K562 (cell line): ENCODE measurements around the gene CD300LB. TPM values are rescaled to one million over a fixed set of nuclear protein-coding genes. Genes with fewer than 3 reads are reported as not detected.

ENCODE experiments used
- ATAC-seq: fragments of 200-7000 bp; cut with Tn5 transposase; 3 replicates; pipeline ENCODE4 v1.9.1; 2020; ENCODE audit warnings: moderate library complexity
- BruUV-seq: library from RNA; stranded (reverse); fragments of 400-500 nt; replicated peaks from 2 replicates; lab custom pipeline; 2021; lab: Mats Ljungman, UMichigan
- CTCF ChIA-PET: fragments of 300-600 bp; formaldehyde crosslinking; extraction: SDS; loops from one replicate; lab custom pipeline; 2021; ENCODE audit warnings: low intra/inter-chr PET ratio; lab: Yijun Ruan, JAX
- POLR2A ChIA-PET: fragments of 300-600, 350-650 bp; sonication (Branson Sonifier 250); formaldehyde crosslinking; extraction: SDS; loops from one replicate; lab custom pipeline; 2021; ENCODE audit warnings: antibody characterized with exemption, inconsistent platforms; lab: Yijun Ruan, JAX
- DNase-seq, 4 experiments: peaks; one replicate each; pipeline versions ENCODE4 v3.0.0 to v3.0.0-alpha.2; 2011 to 2018; ENCODE audit warnings: low spot score in 3 of 4, mixed read lengths in 3 of 4; ENCODE audit errors: extremely low read depth in 1 of 4
- FAIRE-seq: peaks from 2 replicates; lab custom pipeline; 2011; peaks lifted over from hg19 to GRCh38; lab: Jason Lieb, UNC
- H2AFZ ChIP-seq: 2 replicates; pipeline ENCODE4 v1.6.0; 2011; ENCODE audit warnings: low read depth, low read length, control low read depth, inconsistent platforms
- H3K27ac ChIP-seq: fragments of 200-600 bp; 3 replicates; pipeline ENCODE4 v1.8.0; 2011; ENCODE audit warnings: low read depth, mild to moderate bottlenecking, control low read depth, inconsistent platforms, low read length, moderate library complexity, mixed read lengths; ENCODE audit errors: extremely low read depth
- H3K27me3 ChIP-seq, 2 experiments: fragments of 300-600 bp in 1 of 2; 2 replicates in 1 of 2; 3 replicates in 1 of 2; pipeline versions ENCODE4 v1.6.0 to v1.8.0; 2011; ENCODE audit warnings: inconsistent platforms in 2 of 2, low read length in 2 of 2, mild to moderate bottlenecking in 1 of 2, mixed read lengths in 1 of 2, moderate library complexity in 1 of 2; ENCODE audit not compliant: control insufficient read depth in 2 of 2, insufficient read depth in 2 of 2
- H3K36me3 ChIP-seq: fragments of 300-600 bp; 3 replicates; pipeline ENCODE4 v1.8.0; 2011; ENCODE audit warnings: mild to moderate bottlenecking, low read length, inconsistent platforms; ENCODE audit not compliant: control insufficient read depth, insufficient read depth
- H3K4me1 ChIP-seq, 2 experiments: fragments of 200-600 bp in 1 of 2; replicated peaks in 1 of 2; 2 replicates in 1 of 2; 3 replicates in 1 of 2; pipeline versions ENCODE4 v1.5.1 to v1.8.0; 2011; ENCODE audit warnings: inconsistent platforms in 2 of 2, low read length in 2 of 2, mild to moderate bottlenecking in 1 of 2, mixed read lengths in 1 of 2, moderate library complexity in 1 of 2; ENCODE audit not compliant: control insufficient read depth in 2 of 2, insufficient read depth in 2 of 2
- H3K4me2 ChIP-seq: 2 replicates; pipeline ENCODE4 v1.6.1; 2011; ENCODE audit warnings: low read length, control low read depth, inconsistent platforms, mixed read lengths; ENCODE audit not compliant: insufficient read depth
- H3K4me3 ChIP-seq: fragments of 200-600 bp; sonication (generic), shearing (Covaris generic); 2 replicates; pipeline ENCODE4 v1.5.1; 2016; ENCODE audit warnings: control low read depth, inconsistent platforms
- H3K79me2 ChIP-seq: fragments of 200-600 bp; 3 replicates; pipeline ENCODE4 v1.8.0; 2011; ENCODE audit warnings: low read length, inconsistent platforms; ENCODE audit not compliant: control insufficient read depth, insufficient read depth
- H3K9ac ChIP-seq, 2 experiments: 2 replicates each; pipeline versions ENCODE4 v1.6.0 to v1.6.1; 2011; ENCODE audit warnings: low read depth in 2 of 2, low read length in 2 of 2, control low read depth in 1 of 2, inconsistent platforms in 1 of 2, mild to moderate bottlenecking in 1 of 2, mixed read lengths in 1 of 2; ENCODE audit not compliant: insufficient read depth in 1 of 2
- H3K9me1 ChIP-seq: one replicate; pipeline ENCODE4 v1.6.0; 2011; ENCODE audit warnings: inconsistent platforms, mild to moderate bottlenecking, low read length, moderate library complexity; ENCODE audit not compliant: control insufficient read depth, insufficient read depth
- H3K9me3 ChIP-seq: replicated peaks from 2 replicates; pipeline ENCODE4 v1.5.1; 2011; ENCODE audit warnings: low read depth, low read length, inconsistent platforms; ENCODE audit not compliant: control insufficient read depth, insufficient read depth
- H4K20me1 ChIP-seq: replicated peaks from 2 replicates; pipeline ENCODE4 v1.6.1; 2011; ENCODE audit warnings: low read length, inconsistent platforms, mixed read lengths; ENCODE audit not compliant: control insufficient read depth, insufficient read depth
- CBFB ChIP-seq: sonication (generic); formaldehyde crosslinking; IDR thresholded peaks from 2 replicates; pipeline ENCODE4 v1.4.0; 2020; ENCODE audit warnings: mild to moderate bottlenecking, missing genetic modification reagents
- CCAR2 ChIP-seq: fragments of 200-400 bp; formaldehyde crosslinking; IDR thresholded peaks from 2 replicates; pipeline ENCODE4 v1.6.1; 2017; ENCODE audit warnings: mild to moderate bottlenecking, low read depth, low read length
- NR2C1 ChIP-seq, 2 experiments: fragments of 450-650 bp; IDR thresholded peaks; 2 replicates each; pipeline ENCODE4 v1.6.1; 2017; ENCODE audit warnings: mild to moderate bottlenecking in 2 of 2, antibody characterized with exemption in 1 of 2, inconsistent platforms in 1 of 2, missing compliant biosample characterization in 1 of 2, missing genetic modification characterization in 1 of 2
- TEAD1 ChIP-seq, 2 experiments: fragments of 450-650 bp in 1 of 2; sonication (generic) in 1 of 2; formaldehyde crosslinking; IDR thresholded peaks; 2 replicates each; pipeline versions ENCODE4 v1.4.0 to v1.8.0; 2020 to 2022; ENCODE audit warnings: mild to moderate bottlenecking in 2 of 2, missing genetic modification reagents in 1 of 2
- ZSCAN32 ChIP-seq: fragments of 450-650 bp; formaldehyde crosslinking; IDR thresholded peaks from 2 replicates; pipeline ENCODE4 v1.4.0; 2020; ENCODE audit warnings: mild to moderate bottlenecking, moderate library complexity
- WGBS: fragments of 100-300 bp; shearing (Covaris generic); methylation state at CpG from one replicate; pipeline ENCODE4 v1.1.6; 2016; ENCODE audit warnings: low coverage, mixed read lengths; ENCODE audit not compliant: insufficient coverage; ENCODE audit errors: missing lambda C conversion rate; 5-methylcytosine and 5-hydroxymethylcytosine counted together
- in situ Hi-C: fragments of 300-500 bp; cut with MboI; formaldehyde crosslinking; loops from 4 replicates; pipeline ENCODE4 v1.15.0; 2018; ENCODE audit warnings: inconsistent platforms, mixed read lengths
- intact Hi-C: fragments of 100-400 bp; cut with micrococcal nuclease; formaldehyde crosslinking; loops from 2 replicates; pipeline ENCODE4 v1.14.2; 2022
- polyA plus RNA-seq, 8 experiments: library from polyadenylated mRNA; depleted of rRNA in 4 of 8; stranded (reverse) in 5 of 8; unstranded in 3 of 8; fragments of >200 nt; fragmentation: Nextera tagmentation in 2 of 8; fragmentation: Illumina TruSeq in 1 of 8; extraction: Ambion mirVana in 2 of 8; extraction: Trizol in 1 of 8; gene quantifications; 2 replicates each; pipeline versions ENCODE4 v1.2.1 to v1.2.3, GENCODE V29; 2011 to 2014; ENCODE audit warnings: inconsistent platforms in 1 of 8, missing spikeins in 1 of 8
- total RNA-seq, 7 experiments: library from RNA; depleted of rRNA in 6 of 7; stranded (reverse); fragments of >200 nt in 6 of 7; fragmentation: Illumina TruSeq in 2 of 7; extraction: Trizol in 2 of 7; gene quantifications; 2 replicates each; pipeline versions ENCODE4 v1.2.1 to v1.2.3, GENCODE V29; 2011 to 2021; ENCODE audit warnings: low replicate concordance in 1 of 7
- TF ChIP-seq, protein P1 (sequence below): sonication (generic); formaldehyde crosslinking; IDR thresholded peaks from 2 replicates; pipeline ENCODE4 v1.8.0; 2022; ENCODE audit warnings: mild to moderate bottlenecking, missing genetic modification reagents, borderline replicate concordance

The CD300LB gene
- total and polyA plus RNA-seq, 9 of the 15 experiments (the other 6 are each of a cell fraction or from before 2014, with no cell fraction given), result not detected

DNA sequence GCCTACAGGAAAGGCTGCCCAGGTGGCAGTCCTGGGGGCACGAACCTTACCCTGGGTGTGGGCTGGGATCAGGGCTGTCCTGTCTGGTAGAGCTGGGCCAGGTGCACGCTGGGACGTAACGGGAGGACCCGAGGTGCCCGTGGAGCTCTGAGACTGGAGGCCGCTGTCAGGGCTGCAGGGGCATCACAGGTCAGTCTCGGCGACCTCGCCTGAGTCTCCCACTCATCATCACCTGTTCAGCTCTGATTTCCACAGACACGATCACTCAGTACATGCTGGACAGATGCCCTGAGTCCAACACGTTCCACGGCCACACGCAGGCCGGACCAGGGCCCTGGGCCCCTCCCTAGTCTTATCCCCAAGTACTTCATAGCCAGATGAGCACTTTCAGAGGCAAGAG is 19.3 kb upstream of the CD300LB start:
- no peaks in the 10 kb centered on the region for H3K9me1 ChIP-seq
- peaks cover 0 to 3% of the 10 kb centered on the region in 2 experiments; a peak in 1 of 5 replicates for H3K4me1 ChIP-seq
- no peak overlapping the region for H3K27ac ChIP-seq
- BruUV-seq, result no TSS peak
- no peaks in the 10 kb centered on the region for H3K79me2 ChIP-seq
- no peak overlapping the region for H3K4me3 ChIP-seq
- no peak overlapping the region for H2AFZ ChIP-seq
- ChIA-PET CTCF (no interaction called here), POLR2A (no interaction called here)
- no peak overlapping the region for H3K4me2 ChIP-seq
- no peak overlapping the region for H3K9ac ChIP-seq
- H3K27me3 ChIP-seq, result peaks cover 10 to 78% of the 10 kb centered on the region in 2 experiments; a peak in 4 of 5 replicates
- DNase-seq, result no peak
- FAIRE-seq, result no peak
- under 1% methylated on average over 15 of the region's 15 CpGs for WGBS
- intact Hi-C loops (no loop called here), in situ Hi-C loops (no loop called here)
- TF ChIP-seq NR2C1 (IDR thresholded peaks at IDR 0.05) (no peak), NR2C1 (tag; IDR thresholded peaks at IDR 0.05) (no peak), CBFB (CRISPR knock-in tag) (no peak), CCAR2 (no peak), TEAD1 (CRISPR knock-in tag; IDR thresholded peaks at IDR 0.05) (no peak)
- no peaks in the 10 kb centered on the region for H3K9me3 ChIP-seq
- no peaks in the 10 kb centered on the region; the same call in 1 of the 2 replicates for H4K20me1 ChIP-seq
- no peak for ATAC-seq
- no peaks in the 10 kb centered on the region for H3K36me3 ChIP-seq

DNA sequence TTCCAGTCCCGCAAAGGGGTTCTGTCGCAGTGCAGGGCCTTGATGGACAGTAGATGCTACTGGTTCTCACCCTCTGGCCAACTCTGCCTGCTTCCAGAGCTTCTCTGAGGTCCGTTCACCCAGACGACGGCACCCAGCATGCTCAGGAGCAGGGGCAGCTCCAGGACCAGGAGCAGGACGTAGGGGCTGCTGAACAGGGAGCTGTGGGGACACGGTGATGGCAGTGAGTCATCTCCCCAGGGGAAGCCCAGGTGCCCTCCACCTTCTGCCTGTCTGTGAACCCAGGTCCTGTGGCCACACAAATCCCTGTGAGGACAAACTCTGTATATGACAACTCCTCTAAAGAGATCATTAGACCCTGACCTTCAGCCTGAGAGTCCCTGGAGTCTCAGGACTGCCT is 18.1 kb upstream of the CD300LB start:
- no peak overlapping the region for H3K9ac ChIP-seq
- H3K4me3 ChIP-seq, result no peak overlapping the region
- WGBS, result 4% methylated on average over 4 of the region's 7 CpGs
- CTCF ChIA-PET, result no interaction called here
- H2AFZ ChIP-seq, result no peak overlapping the region
- no TSS peak for BruUV-seq
- H3K9me3 ChIP-seq, result no peaks in the 10 kb centered on the region
- H3K4me1 ChIP-seq, result peaks cover 0 to 3% of the 10 kb centered on the region in 2 experiments; a peak in 1 of 5 replicates
- TF ChIP-seq, protein P1, sequence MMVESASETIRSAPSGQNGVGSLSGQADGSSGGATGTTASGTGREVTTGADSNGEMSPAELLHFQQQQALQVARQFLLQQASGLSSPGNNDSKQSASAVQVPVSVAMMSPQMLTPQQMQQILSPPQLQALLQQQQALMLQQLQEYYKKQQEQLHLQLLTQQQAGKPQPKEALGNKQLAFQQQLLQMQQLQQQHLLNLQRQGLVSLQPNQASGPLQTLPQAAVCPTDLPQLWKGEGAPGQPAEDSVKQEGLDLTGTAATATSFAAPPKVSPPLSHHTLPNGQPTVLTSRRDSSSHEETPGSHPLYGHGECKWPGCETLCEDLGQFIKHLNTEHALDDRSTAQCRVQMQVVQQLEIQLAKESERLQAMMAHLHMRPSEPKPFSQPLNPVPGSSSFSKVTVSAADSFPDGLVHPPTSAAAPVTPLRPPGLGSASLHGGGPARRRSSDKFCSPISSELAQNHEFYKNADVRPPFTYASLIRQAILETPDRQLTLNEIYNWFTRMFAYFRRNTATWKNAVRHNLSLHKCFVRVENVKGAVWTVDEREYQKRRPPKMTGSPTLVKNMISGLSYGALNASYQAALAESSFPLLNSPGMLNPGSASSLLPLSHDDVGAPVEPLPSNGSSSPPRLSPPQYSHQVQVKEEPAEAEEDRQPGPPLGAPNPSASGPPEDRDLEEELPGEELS (CRISPR knock-in tag), result no peak
- no peak for TF ChIP-seq ZSCAN32 (CRISPR knock-in tag)
- peaks cover 6 to 80% of the 10 kb centered on the region in 2 experiments; a peak in 4 of 5 replicates for H3K27me3 ChIP-seq
- no peaks in the 10 kb centered on the region; the same call in 1 of the 2 replicates for H4K20me1 ChIP-seq
- no peak overlapping the region for H3K4me2 ChIP-seq
- H3K36me3 ChIP-seq, result no peaks in the 10 kb centered on the region
- POLR2A ChIA-PET, result no interaction called here
- no peaks in the 10 kb centered on the region for H3K9me1 ChIP-seq
- no peak overlapping the region for H3K27ac ChIP-seq
- H3K79me2 ChIP-seq, result no peaks in the 10 kb centered on the region
- no peak for ATAC-seq
- in situ Hi-C loops (no loop called here), intact Hi-C loops (no loop called here)
- no peak for FAIRE-seq
- no peak for DNase-seq
